Measurements from ENCODE around the gene DGCR2. TPM values are rescaled to one million over a fixed set of nuclear protein-coding genes. Genes with fewer than 3 reads are reported as not detected.
A peak's percentile ranks its signal among the peaks of the same experiment; 100 is the strongest.

Gene DGCR2
- total and polyA plus RNA-seq, 2 of the 8 experiments (the other 6 are each of a cell fraction or from before 2014, with no cell fraction given): 42.3 to 62.2 TPM

DNA sequence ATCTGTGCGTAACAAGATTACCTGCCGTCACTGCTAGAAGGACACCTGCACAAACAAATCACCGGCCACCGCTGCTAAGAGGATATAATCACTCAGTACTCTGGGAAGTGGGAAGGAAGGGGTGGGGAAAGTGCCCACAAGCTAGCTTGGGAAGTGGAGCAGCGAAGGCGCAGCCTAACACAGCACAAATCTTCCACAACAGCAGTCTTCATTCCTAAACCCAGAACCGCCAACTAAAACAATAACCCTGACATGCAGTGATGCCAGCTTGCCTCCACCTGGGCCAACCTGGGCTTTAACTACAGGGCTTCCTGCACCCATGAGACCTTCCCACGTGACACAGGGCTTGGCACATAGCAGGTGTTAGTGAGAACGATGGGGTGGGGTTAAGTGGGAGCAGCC is 5.1 kb downstream of the DGCR2 start:
- Histone ChIP-seq H2BK15ac (ENCODE audit: low read length) (no peak overlapping the region), H2AFZ (ENCODE audit: low read length) (no peak overlapping the region), H3K14ac (ENCODE audit: insufficient read length) (no peak overlapping the region), H3K36me3 (ENCODE audit: control insufficient read depth in 2 of 4, insufficient read depth in 4 of 4, low read length in 3 of 4) (no peaks in the 10 kb centered on the region; a peak in 2 of 8 replicates), H3K4ac (replicated peaks; ENCODE audit: insufficient read length, low read depth, low read length) (no peak overlapping the region), H2BK5ac (ENCODE audit: low read depth, low read length) (0 out of 2 replicates have a peak overlapping the region, but pooled peaks have one; percentile 30), H3K27ac (ENCODE audit: low read depth, low read length) (no peak overlapping the region), H2BK20ac (ENCODE audit: low read length) (no peak overlapping the region), H4K91ac (replicated peaks; ENCODE audit: insufficient read length, low read length) (no peak overlapping the region), H4K5ac (ENCODE audit: insufficient read length, low read depth, low read length) (no peak overlapping the region), H3K9ac (replicated peaks in 1 of 4; ENCODE audit: extremely low read depth in 1 of 4, low read depth in 3 of 4, low read length in 3 of 4) (no peak overlapping the region), H2BK12ac (ENCODE audit: low read depth, low read length) (no peak overlapping the region), H3K56ac (replicated peaks; ENCODE audit: insufficient read length, low read depth, low read length) (no peak overlapping the region), H3K4me2 (ENCODE audit: insufficient read depth in 1 of 2, low read depth in 2 of 2, low read length in 2 of 2) (no peak overlapping the region), H4K8ac (ENCODE audit: extremely low read depth, insufficient read depth, low read length) (no peak overlapping the region), H3K23me2 (ENCODE audit: low read depth, low read length) (peaks cover 6% of the 10 kb centered on the region), H3K4me1 (replicated peaks in 1 of 4; ENCODE audit: control insufficient read depth in 3 of 4, insufficient read depth in 4 of 4, low read length in 3 of 4) (peaks cover 0 to 5% (median 3%) of the 10 kb centered on the region in 4 experiments; a peak in 4 of 7 replicates), H4K20me1 (replicated peaks in 1 of 2; ENCODE audit: control insufficient read depth in 1 of 2, insufficient read depth in 2 of 2, low read length in 2 of 2) (peaks cover 25 to 59% of the 10 kb centered on the region in 2 experiments), H2BK120ac (replicated peaks; ENCODE audit: low read depth, low read length) (no peak overlapping the region), H3K27me3 (replicated peaks in 1 of 4; ENCODE audit: control insufficient read depth in 3 of 4, extremely low read depth in 1 of 4, insufficient read depth in 3 of 4, low read length in 3 of 4) (no peaks in the 10 kb centered on the region), H3K9me3 (ENCODE audit: insufficient read depth in 2 of 2, low read depth in 1 of 2, low read length in 1 of 2) (no peaks in the 10 kb centered on the region), H3K4me3 (ENCODE audit: extremely low read depth in 1 of 4, insufficient read depth in 2 of 4, low read depth in 3 of 4, low read length in 4 of 4) (no peak overlapping the region), H3K18ac (ENCODE audit: extremely low read depth, low read length) (no peak overlapping the region), H3K23ac (ENCODE audit: insufficient read length) (no peak overlapping the region), H2AK5ac (ENCODE audit: low read depth, low read length) (no peak overlapping the region), H3K79me1 (ENCODE audit: low read depth, low read length) (peaks cover 36% of the 10 kb centered on the region), H3K79me2 (ENCODE audit: control insufficient read depth in 1 of 2, insufficient read depth in 2 of 2, low read length in 2 of 2) (peaks cover 28 to 94% of the 10 kb centered on the region in 2 experiments)
- ChIA-PET CTCF (ENCODE audit: partially characterized antibody) (interaction anchor here (0.8 to 2.5 kb wide), 7 partner anchors 9 to 84 kb away, joined by 3 to 11 read pairs (median 5); no protein-coding TSS in a partner anchor), POLR2A (ENCODE audit: partially characterized antibody) (interaction anchor here (1.0 to 1.4 kb wide), 2 partner anchors 27 to 80 kb away, joined by 3 read pairs; partner anchors contain the start of gene ESS2)
- no peak for TF ChIP-seq POLR2A (IDR thresholded peaks at IDR 0.05; ENCODE audit: control extremely low read depth in 1 of 2, low read depth in 2 of 2, low read length in 2 of 2)
- no peak for TF ChIP-seq POU5F1 (IDR thresholded peaks at IDR 0.05; ENCODE audit: low read depth, low read length)
- no peak for TF ChIP-seq FOSL1 (IDR thresholded peaks at IDR 0.05; ENCODE audit: insufficient read depth, low read depth, low read length)
- TF ChIP-seq SP4 (IDR thresholded peaks at IDR 0.05; ENCODE audit: low read length): no peak
- no peak for TF ChIP-seq TAF1 (IDR thresholded peaks at IDR 0.05; ENCODE audit: low read depth, low read length)
- TF ChIP-seq HDAC2 (IDR thresholded peaks at IDR 0.05; ENCODE audit: borderline replicate concordance in 1 of 2, low read depth in 2 of 2, low read length in 2 of 2): no peak
- TF ChIP-seq TBP (IDR thresholded peaks at IDR 0.05; ENCODE audit: low read depth, low read length): no peak
- TF ChIP-seq CBX8 (IDR thresholded peaks at IDR 0.05; ENCODE audit: borderline replicate concordance, low read depth, low read length): no peak
- no peak for TF ChIP-seq ZNF274 (IDR thresholded peaks at IDR 0.05; ENCODE audit: borderline replicate concordance, extremely low read depth, low read length)
- no peak for TF ChIP-seq YY1 (IDR thresholded peaks at IDR 0.05; ENCODE audit: low read depth, low read length)
- no peak for TF ChIP-seq CTBP2 (IDR thresholded peaks at IDR 0.05; ENCODE audit: borderline replicate concordance, insufficient read depth, insufficient read length, low read length)
- no peak for DNase-seq (ENCODE audit: low read depth in 1 of 2, low spot score in 2 of 2)
- WGBS, 2 experiments (ENCODE audit: extremely low coverage in 1 of 2, insufficient coverage in 1 of 2, insufficient read length in 1 of 2, insufficient replicate concordance in 2 of 2, low coverage in 1 of 2, low lambda C conversion rate in 2 of 2, missing lambda C conversion rate in 1 of 2): 90% methylated on average over 9 of the region's 9 CpGs; no CpG with 5 or more reads in 1 of the 2 experiments
- no peak for FAIRE-seq

All from H1 (cell line).